ENCODE results near the gene FAM83C.

Gene FAM83C

DNA sequence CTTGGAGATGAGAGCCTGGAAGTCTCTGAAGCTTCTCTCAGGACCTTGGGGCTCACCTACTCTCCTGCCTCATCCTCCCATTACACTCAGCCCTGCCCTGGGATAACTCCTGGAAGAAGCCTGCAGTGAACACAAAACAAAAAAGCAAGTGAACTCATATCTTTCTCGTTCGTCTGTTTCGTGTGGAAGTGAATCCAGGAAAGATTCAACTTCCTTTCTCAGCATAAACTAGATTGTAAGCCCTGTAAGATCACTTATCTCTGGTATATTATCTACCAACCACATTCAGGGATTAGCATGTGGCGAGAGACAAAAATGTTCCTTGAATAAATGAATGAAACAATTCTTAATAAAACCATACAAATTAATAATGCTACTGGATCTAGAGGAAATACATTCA, 36.5 kb upstream of the FAM83C start:
- FAIRE-seq (no peak), DNase-seq (ENCODE audit: insufficient read length, low spot score) (no peak)
- no peak for TF ChIP-seq TAF1 (IDR thresholded peaks at IDR 0.05; ENCODE audit: low read depth, low read length)
- no peak for TF ChIP-seq PAX5 (IDR thresholded peaks at IDR 0.05; ENCODE audit: insufficient read depth, low read length, severe bottlenecking)

GRCh38 chr20:35328095-35328685, 36.0 kb upstream of the FAM83C start:
- DNase-seq (ENCODE audit: insufficient read length, low spot score) (no peak), FAIRE-seq (no peak)

GRCh38 chr20:35327074-35327976, 35.1 kb upstream of the FAM83C start:
- no peak for DNase-seq (ENCODE audit: insufficient read length, low spot score)
- FAIRE-seq: no peak
- TF ChIP-seq POLR2AphosphoS5 (IDR thresholded peaks at IDR 0.05; ENCODE audit: low read depth, low read length): no peak
- TF ChIP-seq PAX5 (IDR thresholded peaks at IDR 0.05; ENCODE audit: insufficient read depth, low read length, severe bottlenecking): no peak
- TF ChIP-seq TAF1 (IDR thresholded peaks at IDR 0.05; ENCODE audit: low read depth, low read length): no peak
- no peak for TF ChIP-seq POU2F2 (IDR thresholded peaks at IDR 0.05; ENCODE audit: low read depth, low read length)
- TF ChIP-seq SPI1 (IDR thresholded peaks at IDR 0.05; ENCODE audit: low read depth, low read length): no peak
- no peak for TF ChIP-seq POLR2A (IDR thresholded peaks at IDR 0.05; ENCODE audit: low read depth, low read length)

More at GRCh38 chr20:35328095-35328685, 36.0 kb upstream of the FAM83C start:
- no peak for TF ChIP-seq POLR2A (IDR thresholded peaks at IDR 0.05; ENCODE audit: low read depth, low read length)
- no peak for TF ChIP-seq POLR2AphosphoS5 (IDR thresholded peaks at IDR 0.05; ENCODE audit: low read depth, low read length)
- TF ChIP-seq PAX5 (IDR thresholded peaks at IDR 0.05; ENCODE audit: insufficient read depth, low read length, severe bottlenecking): no peak
- TF ChIP-seq TAF1 (IDR thresholded peaks at IDR 0.05; ENCODE audit: low read depth, low read length): no peak
- no peak for TF ChIP-seq SPI1 (IDR thresholded peaks at IDR 0.05; ENCODE audit: low read depth, low read length)
- TF ChIP-seq POU2F2 (IDR thresholded peaks at IDR 0.05; ENCODE audit: low read depth, low read length): no peak

DNA sequence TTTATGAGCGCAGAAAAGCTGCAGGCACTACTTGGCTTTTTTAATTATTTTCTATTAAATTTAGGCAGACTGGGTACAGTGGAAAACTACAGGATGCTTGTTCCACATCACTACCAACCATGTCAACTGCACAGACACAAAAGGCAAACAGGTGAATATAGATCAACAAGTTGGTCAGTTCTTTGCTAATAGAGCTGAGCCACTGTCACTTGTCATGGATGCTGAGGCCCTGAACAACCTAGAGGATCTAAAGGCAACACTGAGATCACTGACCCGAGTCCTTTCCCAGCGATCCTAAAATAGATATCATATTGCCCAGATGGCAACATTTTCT, 34.5 kb upstream of the FAM83C start:
- FAIRE-seq (no peak), DNase-seq (ENCODE audit: insufficient read length, low spot score) (no peak)
- TF ChIP-seq POLR2AphosphoS5 (IDR thresholded peaks at IDR 0.05; ENCODE audit: low read depth, low read length) (no peak), POLR2A (IDR thresholded peaks at IDR 0.05; ENCODE audit: low read depth, low read length) (no peak), POU2F2 (IDR thresholded peaks at IDR 0.05; ENCODE audit: low read depth, low read length) (no peak), PAX5 (IDR thresholded peaks at IDR 0.05; ENCODE audit: insufficient read depth, low read length, severe bottlenecking) (no peak), SPI1 (IDR thresholded peaks at IDR 0.05; ENCODE audit: low read depth, low read length) (no peak), TAF1 (IDR thresholded peaks at IDR 0.05; ENCODE audit: low read depth, low read length) (no peak)

DNA sequence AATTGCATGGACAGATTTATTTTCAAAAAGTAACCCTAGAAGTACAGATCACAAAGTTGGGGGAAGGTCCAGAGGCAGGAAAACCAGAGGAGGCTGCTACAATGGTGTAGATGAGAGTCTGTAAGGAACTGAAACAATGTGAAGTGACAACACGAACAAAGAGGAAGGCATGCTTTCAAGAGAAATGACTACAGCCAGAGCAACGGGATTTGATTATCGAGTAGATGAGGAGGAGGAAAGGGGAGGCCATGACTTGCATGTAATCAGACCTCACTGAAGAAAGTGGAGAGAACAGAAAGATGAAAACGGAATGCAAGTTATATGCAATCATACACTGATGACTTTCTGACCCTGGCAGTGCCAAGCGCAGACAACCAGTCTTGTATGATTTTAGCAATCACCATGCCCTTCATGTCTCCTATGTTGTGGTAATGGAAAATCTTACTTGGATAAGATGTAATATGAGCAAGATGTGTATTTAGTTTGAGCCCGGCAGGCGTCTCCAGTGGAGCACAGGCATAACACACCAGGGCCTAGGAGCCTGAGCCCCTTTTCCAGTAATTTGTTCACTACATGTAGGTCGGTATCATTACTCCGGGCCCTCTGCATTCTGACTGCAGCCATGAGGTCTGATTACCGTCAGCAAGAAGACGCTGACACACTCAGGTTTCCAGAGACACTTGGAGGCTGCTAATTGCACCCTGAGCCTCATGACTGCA, 34.0 kb upstream of the FAM83C start:
- peak; percentile 16 for FAIRE-seq
- TF ChIP-seq TAF1 (IDR thresholded peaks at IDR 0.05; ENCODE audit: low read depth, low read length) (no peak), PAX5 (IDR thresholded peaks at IDR 0.05; ENCODE audit: insufficient read depth, low read length, severe bottlenecking) (no peak), SPI1 (IDR thresholded peaks at IDR 0.05; ENCODE audit: low read depth, low read length) (peak; percentile 89)
- no peak for DNase-seq (ENCODE audit: insufficient read length, low spot score)

DNA sequence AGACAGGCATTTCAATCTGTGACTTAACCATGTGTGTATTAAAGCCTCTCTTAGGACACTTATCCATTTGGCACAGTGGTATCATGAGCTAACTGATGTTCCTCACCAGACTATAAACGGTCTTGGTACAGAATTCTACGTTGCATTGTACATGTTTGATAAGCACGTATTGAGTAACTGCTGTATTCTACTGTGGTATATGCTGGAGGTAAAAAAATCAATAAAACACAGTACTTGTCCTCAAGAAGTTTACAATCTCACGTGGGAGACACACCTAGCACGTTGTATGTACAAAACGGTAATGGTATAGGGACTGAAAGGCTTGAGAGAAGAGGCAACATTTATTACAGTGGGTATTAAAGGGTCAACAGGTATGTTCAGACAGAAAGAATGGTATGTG, 33.2 kb upstream of the FAM83C start:
- FAIRE-seq (no peak), DNase-seq (ENCODE audit: insufficient read length, low spot score) (no peak)
- no peak for TF ChIP-seq SPI1 (IDR thresholded peaks at IDR 0.05; ENCODE audit: low read depth, low read length)
- TF ChIP-seq PAX5 (IDR thresholded peaks at IDR 0.05; ENCODE audit: insufficient read depth, low read length, severe bottlenecking): no peak
- no peak for TF ChIP-seq TAF1 (IDR thresholded peaks at IDR 0.05; ENCODE audit: low read depth, low read length)
- TF ChIP-seq POLR2AphosphoS5 (IDR thresholded peaks at IDR 0.05; ENCODE audit: low read depth, low read length): no peak

- no peak for DNase-seq (ENCODE audit: insufficient read length, low spot score)
- no peak for TF ChIP-seq POLR2A (IDR thresholded peaks at IDR 0.05; ENCODE audit: low read depth, low read length)
- no peak for TF ChIP-seq POU2F2 (IDR thresholded peaks at IDR 0.05; ENCODE audit: low read depth, low read length)
- TF ChIP-seq TAF1 (IDR thresholded peaks at IDR 0.05; ENCODE audit: low read depth, low read length): no peak
- TF ChIP-seq POLR2AphosphoS5 (IDR thresholded peaks at IDR 0.05; ENCODE audit: low read depth, low read length): no peak
- TF ChIP-seq PAX5 (IDR thresholded peaks at IDR 0.05; ENCODE audit: insufficient read depth, low read length, severe bottlenecking): no peak
- TF ChIP-seq SPI1 (IDR thresholded peaks at IDR 0.05; ENCODE audit: low read depth, low read length): no peak
- FAIRE-seq: no peak
Measured at GRCh38 chr20:35320396-35321126, 28.3 kb upstream of the FAM83C start.

- no peak for DNase-seq (ENCODE audit: insufficient read length, low spot score)
- FAIRE-seq: no peak
- TF ChIP-seq POLR2A (IDR thresholded peaks at IDR 0.05; ENCODE audit: low read depth, low read length) (no peak), POU2F2 (IDR thresholded peaks at IDR 0.05; ENCODE audit: low read depth, low read length) (no peak), SPI1 (IDR thresholded peaks at IDR 0.05; ENCODE audit: low read depth, low read length) (no peak)
Measured at GRCh38 chr20:35319871-35320197, 27.6 kb upstream of the FAM83C start.

- no peak for FAIRE-seq
- DNase-seq (ENCODE audit: insufficient read length, low spot score): no peak
- no peak for TF ChIP-seq TAF1 (IDR thresholded peaks at IDR 0.05; ENCODE audit: low read depth, low read length)
- TF ChIP-seq PAX5 (IDR thresholded peaks at IDR 0.05; ENCODE audit: insufficient read depth, low read length, severe bottlenecking): no peak
Measured at GRCh38 chr20:35319192-35319870, 27.1 kb upstream of the FAM83C start.
